GDM1 (cell line): ENCODE measurements around the gene GSTA2.
"Not testable (repeated sequence)": the region's sequence is repeated elsewhere in the genome, so short reads cannot be mapped to it uniquely, and the experiment has no call there.

ENCODE experiments used
- DNase-seq: peaks from one replicate; lab custom pipeline; 2025; lab: John Stamatoyannopoulos, UW

Gene GSTA2

DNA sequence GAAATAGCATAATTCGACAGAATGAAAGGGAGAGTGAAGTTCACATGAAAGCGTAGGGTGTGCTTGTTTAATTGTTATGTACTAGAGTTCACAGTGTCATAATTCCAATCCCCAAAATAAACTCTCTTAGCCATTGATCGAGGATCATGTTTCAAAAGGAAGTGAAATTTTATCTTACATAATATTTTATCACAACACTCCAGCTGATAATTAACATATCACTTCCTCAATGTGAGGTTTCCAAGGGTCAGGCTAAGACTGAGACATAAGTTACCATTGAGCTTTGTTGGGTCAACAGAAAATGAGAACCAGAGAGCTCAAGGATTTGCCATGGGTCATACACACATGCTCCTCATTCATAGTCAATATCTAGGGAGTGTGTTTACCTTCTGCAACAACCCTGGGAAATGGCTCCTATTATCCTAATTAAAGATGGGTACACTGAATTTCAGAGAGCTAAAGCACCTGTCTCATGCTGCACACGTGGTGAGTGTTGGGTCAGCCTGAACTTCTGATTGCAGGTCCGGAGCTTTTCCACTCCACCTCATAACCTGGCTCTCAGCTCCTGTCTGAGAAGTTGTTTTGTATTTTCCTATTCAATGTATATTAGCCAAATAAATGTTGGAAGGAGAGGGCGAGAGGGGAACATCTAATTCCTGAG is 3.0 kb downstream of the GSTA2 start:
- no peak for DNase-seq

DNA sequence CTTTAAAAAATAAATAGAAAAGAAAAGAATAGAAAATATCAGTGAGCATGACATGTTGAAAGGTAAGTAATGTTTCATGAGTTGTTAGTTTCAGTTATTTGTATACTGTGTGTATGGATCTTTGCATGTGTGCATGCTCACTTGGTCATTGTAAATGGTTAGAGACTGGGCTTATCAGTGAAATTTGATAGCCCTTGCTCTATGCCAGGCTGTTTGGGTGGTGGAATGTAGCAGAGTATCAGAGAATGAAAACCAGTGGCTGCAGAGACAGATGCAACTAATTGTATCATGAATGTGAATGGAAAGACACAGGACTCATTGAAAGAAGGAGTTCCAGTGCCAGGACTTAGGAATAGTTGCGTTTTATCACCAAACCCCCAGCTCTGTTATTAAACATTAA is 4.2 kb downstream of the GSTA2 start:
- no peak for DNase-seq

DNA sequence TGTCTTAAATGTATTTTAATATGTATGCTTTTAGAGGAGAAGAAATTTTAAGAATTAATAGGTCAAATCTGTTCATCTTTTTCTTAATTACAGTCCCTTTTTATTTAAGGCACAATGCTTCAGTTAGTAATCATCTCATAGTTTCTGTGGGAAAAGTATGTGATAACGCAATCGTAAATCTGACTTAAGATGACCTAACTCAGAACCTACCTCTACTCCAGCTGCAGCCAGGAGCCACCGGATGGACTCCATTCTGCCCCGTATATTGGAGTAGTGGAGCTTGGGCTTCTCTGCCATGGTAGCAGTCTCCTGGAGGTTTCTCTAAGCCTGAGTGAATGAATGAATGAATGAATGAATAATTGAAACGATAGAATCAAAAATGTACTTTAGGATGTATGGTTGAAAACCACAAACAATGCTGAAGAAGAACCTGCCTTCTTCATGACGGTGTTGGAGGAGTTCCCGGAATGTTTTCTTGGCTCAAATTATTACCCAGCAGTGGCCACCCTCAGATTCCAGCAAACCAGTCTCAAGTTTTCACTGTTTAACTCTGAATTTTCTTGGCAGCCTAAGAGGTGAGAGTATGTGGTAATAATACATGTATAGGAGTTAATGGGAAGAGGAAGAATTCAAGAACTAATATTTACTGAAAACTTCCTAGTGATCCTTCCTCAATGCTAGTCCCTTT is 5.5 kb downstream of the GSTA2 start:
- not testable (repeated sequence) for DNase-seq

DNA sequence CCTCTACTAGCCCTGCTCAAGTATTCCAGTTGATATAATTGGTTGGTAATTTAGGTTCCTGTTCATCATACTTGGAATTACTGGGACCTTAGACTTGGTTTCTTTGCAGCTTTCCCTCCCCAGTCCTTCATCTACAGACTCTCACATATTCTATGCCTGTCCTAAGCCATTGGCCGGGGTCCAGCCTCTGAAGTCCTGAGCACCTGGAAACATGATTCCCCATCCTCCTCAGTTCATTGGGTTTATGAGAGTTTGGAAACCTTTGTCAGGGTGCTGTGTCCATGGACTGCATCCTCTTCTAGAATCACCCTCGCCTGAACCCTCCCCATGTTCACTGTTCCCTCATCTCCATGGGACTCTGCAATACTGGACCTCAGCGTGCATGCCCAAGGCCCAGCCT is 8.8 kb downstream of the GSTA2 start:
- no peak for DNase-seq

DNA sequence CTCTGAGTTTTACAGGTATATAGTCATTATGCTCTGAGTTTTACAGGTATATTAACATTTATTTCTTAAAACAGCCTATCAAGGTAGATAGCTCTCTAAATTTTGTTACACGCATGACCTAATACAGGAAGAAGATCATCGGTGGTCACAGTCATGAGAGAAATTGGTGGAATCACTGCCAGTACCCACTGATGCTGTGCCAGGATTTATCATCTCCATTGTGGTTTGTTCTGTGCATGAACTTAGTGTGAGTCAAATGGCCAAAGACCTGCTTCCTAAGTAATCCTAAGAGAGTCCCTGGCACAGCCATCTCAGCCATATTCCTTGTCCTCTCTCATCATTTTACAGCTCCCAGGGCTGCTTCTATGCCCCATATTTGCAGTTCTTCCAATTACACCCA is 10.1 kb downstream of the GSTA2 start:
- not testable (repeated sequence) for DNase-seq

DNA sequence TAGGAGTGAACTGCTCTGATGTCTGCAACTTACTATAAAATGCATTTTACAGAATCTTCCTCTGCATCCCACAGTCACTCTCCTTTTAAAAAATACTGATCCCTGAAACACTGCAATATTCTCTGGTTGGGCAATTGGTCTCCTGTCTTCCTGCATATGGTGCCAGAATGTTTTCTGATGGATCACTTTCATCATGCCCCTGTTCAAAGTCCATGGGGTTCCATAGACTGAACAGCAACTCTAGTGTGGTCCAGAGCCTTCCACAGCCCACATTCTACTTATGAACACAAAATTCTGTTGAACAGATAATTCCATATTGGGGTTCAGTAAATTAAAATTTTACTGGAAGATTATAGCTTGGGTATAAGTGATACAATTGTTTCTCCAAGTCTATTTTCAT is 11.0 kb downstream of the GSTA2 start:
- no peak for DNase-seq

DNA sequence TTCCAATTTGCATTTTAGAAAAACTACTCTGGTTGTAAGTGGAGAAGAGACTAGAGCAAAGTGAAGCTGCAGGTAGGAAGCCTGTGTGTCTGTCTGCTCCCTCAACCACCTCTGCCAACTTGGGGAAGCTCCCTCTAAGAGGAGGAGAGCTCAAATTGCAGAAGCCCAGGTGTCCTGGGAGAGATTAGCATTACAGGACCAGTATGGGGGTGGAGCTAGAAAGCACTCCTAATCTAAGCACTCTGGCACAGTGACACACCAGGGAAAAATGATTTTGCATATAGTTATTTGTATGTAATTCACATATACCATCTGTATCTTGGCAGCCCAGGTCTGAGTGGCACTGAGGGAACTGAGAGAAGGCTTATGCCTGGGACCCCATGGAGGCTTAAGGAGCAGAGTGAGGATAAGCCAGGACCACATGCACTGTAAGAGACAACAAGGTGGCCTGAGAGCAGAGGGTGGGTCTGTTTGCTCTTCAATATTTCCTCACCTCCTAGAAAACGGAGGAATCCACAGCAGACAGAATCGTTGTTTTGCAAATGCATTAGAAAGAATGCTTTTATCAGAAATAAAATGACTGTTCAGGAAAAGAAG is 13.6 kb downstream of the GSTA2 start:
- DNase-seq, result no peak

DNA sequence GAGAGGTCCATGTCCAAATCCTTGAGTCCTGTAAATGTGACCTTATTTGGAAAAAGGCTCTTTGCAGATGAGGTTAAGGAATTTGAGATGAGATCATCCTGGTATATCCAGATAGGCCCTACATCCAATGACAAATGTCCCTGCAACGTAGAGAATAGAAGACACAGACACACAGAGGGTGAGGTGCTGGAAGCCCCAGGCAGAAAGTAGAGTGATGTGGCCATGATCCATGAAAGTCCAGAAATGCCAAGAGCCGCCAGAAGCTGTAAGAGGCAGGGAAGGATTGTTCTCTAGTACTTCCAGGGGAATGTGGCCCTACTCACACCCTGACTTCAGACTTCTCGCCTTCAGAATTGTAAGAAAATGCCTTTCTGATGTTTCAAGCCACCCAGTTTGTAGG is 16.0 kb downstream of the GSTA2 start:
- DNase-seq, result not testable (repeated sequence)

DNA sequence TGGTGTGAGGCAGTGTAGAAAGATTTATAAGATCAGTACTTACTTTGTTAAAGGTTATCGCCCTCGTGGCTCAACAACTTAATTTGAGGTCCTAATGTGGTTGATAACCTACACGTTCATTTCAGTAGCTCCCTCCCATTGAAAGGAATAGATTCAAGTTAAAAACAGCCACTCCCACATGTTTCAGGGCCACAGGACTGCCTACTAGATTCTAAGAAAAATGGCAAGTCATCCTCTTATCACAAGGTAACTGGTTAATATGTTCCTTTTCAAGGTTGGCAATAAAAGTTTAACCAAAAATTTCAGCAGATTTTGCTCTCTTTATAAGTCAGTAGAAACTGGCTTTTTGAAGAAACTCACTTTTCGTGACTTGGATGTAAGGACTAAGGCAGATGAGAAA is 17.1 kb downstream of the GSTA2 start:
- no peak for DNase-seq

DNA sequence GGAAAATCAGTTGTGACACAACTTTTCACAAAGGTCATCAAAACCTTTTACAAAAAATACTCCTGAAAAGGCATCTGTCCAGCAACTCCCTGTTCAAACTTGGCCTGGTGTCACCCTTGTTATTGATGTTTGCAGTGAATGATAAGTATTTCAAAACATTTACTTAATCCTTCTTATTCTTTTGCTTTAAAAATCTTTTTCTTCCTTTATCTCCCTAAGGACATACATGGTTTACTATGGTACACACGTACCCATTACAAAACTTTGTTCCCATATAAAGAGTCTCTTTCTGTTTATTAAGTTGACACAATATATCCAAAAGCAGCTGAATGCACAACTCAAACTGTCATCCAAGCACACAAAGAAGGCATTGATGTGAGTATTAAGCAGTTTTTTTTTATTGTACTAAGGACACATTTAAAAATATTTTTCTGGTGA is 17.5 kb downstream of the GSTA2 start:
- no peak for DNase-seq

DNA sequence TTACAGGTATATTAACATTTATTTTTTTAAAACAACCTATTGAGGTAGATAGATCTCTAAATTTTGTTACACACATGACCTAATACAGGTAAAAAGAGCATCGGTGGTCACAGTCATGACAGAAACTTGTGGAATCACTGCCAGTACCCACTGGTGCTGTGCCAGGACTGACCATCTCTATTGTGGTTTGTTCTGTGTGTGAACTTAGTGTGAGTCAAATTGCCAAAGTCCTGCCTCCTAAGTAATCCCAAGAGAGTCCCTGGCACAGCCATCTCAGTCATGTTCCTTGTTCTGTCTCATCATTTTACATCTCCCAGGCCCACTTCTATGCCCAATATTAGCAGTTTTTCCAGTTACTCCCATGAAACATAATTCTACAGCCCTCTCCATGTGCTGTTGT is 21.4 kb downstream of the GSTA2 start:
- no peak for DNase-seq

DNA sequence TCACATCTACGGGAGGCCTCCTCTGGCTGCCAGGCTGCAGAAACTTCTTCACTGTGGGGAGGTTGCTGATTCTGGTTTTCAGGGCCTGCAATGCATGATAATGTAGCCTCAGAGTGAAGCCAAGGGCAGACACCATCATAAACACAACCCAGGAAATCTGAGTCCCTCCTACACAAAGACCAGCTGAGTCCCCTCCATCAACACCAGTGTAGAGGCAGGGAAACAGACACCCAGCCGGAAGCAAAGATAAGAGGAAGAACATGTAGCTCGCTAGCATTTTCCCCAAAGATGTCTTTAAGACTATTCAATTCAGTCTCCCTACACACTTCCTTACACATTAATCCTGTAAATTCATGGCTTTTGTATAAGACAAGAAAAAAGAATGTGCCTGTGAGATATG is 23.6 kb downstream of the GSTA2 start:
- DNase-seq, result no peak

DNA sequence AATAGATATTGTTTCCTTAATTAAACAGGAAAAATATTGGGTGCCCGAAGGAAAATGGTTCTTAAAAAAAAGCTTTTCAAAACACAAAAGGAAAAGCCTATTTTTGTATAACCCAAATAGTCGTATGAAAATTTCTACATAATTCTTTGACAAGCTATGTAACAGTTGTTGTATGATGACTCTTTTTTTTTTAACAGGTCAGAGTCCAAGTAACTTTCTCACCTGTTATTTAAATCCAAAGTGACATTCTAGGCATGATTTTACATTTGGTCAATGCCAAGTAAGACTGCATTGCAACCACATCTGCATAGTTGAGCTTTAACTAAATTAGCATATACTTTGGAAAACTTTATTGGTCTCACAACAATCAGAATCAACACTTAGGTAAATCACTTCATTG is 24.1 kb downstream of the GSTA2 start:
- no peak for DNase-seq

DNA sequence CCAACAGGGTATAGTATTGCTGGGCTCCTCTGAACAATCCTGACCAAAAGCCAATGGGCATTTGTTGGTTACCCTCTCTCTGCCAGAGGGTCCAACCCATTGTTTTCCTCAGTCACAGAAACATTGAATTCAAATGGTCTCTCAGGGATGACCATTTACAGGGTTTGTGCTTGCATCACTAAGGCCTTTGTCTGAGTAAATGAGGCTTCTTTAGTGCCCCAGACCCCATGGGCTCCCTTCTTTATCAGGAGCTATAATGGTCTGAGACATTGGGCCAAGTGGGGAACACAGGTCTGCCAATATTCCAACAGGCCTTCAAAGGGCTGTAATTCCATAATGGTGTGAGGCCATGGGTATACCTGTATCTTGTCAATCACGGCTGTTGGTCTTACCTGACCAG is 27.1 kb downstream of the GSTA2 start:
- DNase-seq, result no peak

DNA sequence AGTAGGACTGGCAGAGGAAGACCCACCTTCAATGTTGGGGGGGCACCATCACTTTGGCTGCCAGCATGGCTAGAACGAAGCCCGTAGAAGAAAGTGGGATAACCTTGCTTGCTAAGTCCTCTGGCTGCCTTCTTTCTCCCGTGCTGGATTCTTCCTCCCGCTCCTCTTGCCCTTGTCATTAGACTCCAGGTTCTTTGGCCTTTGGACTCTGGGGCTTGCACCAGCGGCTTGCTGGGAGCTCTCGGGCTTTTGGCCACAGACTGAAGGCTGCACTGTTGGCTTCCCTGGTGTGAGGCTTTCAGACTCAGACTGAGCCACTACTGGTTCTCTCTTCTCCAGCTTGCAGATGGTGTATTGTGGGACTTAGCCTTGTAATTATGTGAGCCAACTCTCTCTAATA is 28.2 kb downstream of the GSTA2 start:
- DNase-seq, result no peak

DNA sequence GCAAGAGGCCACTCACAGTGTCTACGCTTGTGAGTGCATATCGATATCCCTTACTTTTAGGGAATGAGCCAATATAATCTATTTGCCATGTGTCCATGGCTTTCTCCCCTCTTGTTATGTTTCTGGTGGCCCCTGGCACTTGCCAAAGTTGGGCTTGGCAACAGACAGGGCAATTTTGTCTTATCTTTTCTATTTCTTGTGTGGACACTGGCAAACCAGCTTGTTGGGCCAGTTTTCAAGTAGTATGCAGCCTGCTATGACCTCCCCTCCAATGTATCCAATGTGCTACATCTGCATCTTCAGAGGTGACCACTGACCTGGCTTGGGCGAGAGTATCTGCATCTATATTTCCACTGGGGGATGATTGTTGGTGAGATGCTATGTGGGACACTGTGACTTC is 29.2 kb downstream of the GSTA2 start:
- no peak for DNase-seq

DNA sequence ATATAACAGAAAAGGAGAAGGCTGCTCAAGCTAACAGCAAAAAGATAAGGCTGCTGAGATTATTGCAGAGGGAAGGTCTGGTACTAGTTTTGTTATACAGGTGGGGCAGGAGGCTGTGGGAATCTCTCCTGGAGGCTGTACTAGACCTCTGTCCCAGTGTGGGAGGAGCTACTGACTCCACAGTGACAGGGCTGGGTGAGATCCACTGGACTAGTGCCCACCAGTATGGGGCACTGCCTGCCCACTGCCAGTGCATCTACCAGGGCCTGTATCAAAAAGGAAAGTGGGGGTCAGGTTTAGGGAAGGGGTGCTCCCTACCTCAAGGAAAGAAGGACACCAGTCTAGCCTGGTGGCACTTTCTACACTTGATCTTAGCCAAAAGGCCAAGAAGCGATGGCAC is 30.1 kb downstream of the GSTA2 start:
- no peak for DNase-seq

DNA sequence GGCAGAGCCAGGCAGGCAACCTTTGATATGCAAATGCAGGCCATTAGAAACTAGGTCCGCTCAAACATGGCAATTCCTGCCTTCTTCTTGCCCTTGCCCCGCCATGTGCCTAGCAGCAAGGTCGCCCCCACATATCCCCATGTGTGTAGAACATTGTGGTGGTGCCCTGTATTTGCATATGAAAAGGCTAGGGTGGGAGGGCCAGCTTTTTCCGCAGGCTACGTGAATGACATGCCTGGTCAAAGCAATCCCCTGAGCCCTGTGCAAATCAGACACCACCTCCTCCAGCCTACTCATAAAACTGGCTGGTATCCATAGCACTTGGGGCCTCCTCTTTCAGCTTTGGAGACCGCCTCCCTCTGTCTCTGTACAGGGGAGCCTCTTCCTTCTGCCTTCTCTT is 31.6 kb downstream of the GSTA2 start:
- DNase-seq, result no peak

DNA sequence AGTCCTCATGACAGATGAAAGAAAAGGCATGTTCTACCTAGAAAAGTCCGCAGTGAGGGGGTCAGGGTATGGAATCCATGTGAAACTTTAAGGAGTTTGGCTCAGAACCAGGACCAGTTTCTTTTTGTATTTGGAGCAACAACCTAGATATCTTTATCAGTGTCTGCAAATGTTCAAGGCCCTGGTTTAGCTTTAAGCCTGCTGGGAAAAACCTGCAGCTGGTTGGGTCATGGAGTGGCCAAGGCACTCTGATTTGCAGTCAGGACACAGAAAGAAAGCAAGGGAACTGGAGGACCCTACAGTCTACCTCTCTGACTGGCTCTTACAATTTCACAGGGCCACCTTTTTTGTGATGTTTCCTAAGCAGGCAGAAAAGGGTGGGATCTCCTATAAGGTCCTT is 33.7 kb downstream of the GSTA2 start:
- no peak for DNase-seq

DNA sequence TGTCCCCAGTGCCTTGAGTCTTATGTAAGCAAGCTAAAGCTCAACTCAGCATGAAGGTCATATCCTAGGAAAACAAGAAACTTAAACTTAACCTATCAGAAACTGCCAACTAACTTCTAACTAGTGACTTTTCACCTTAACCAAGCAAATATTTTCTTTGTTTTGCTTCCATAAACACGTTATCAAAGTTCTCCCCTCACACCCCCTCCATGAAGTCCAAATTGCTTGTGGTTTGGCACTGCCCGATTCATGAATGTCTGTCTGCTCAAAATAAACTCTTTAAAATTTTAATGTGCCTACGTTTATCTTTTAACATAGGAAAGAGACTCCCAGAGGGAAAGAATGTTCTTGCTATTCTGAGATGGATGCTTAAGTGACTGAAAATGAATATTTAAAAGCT is 34.9 kb downstream of the GSTA2 start:
- DNase-seq, result no peak

DNA sequence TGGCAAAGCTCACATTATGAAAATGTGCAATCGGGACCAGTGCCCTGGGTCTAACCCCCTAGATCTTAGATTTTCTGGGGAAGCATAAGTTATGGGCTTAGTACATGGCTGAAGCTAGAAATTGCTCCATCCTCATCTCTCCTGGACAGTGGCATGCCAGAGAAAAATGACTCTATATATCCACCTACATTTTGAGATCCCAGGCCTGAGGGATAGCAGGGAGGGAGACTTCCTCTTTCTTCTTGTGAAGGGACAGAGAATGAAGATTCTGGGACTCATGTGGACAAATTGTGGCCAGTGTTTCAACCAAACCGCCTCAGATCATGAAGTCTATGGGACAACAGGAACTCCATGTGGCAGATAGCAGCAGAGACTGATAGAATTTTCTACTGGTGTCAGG is 35.4 kb downstream of the GSTA2 start:
- no peak for DNase-seq

DNA sequence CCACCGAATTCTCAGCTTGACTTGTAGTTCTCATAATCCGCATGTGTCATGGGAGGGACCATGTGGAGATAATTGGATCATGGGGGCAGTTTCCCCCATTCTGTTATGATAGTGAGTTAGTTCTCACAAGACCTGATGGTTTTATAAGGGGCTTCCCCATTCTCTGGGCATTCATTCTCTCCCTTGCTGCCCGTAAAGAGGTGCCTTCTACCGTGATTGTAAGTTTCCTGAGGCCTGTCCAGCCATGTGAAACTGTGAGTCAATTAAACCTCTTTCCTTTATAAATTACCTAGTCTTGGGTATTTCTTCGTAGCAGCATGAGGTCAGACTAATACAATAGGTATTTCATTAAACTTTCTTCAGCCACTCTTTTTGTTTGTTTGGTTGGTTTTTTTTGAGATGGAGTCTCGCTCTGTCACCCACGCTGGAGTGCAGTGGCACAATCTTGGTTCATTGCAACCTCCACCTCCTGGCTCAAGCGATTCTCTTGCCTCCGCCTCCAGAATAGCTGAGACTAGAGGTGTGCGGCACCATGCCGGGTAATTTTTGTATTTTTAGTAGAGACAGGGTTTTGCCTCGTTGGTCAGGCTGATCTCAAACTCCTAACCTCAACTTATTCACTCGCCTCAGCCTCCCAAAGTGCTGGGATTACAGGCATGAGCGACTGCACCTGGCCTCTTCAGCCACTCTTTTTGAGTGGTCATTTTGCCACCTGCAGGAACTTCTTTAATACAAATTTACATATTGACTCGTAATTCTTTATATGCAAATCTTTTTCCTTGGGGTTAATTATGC is 36.3 kb downstream of the GSTA2 start:
- DNase-seq, result no peak

DNA sequence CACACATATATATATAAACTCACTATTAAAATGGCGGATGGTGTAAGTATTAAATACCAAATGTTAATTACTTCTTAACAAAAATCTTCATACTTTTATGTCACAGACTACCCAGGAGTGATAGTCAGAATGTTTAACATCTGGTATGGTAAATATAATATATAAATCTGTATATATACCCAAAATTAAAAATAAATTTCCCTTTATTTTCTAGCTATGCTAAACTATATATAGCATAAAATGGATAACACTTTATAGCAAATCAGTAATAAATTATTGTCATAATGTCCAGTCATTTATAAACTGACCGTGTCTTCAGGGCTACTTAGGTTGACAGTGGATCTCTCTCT is 37.1 kb downstream of the GSTA2 start:
- no peak for DNase-seq
